HG03097 (cell line): ENCODE results near the gene CNPY1.
"Not testable (repeated sequence)": the region's sequence is repeated elsewhere in the genome, so short reads cannot be mapped to it uniquely, and the experiment has no call there.

ENCODE experiments used
- ATAC-seq: cut with Tn5 transposase; IDR thresholded peaks from one replicate; pipeline ENCODE4 v1.9.1; 2021; ENCODE audit not compliant: unreplicated experiment, low FRiP score

CNPY1 gene

GRCh38 chr7:155546449-155546848 is at the start of gene CNPY1:
Gene CNPY1, minus strand, starts transcription at chr7:155546559. Its CDS starts 630 bp downstream, at chr7:155545929.
- ATAC-seq: not testable (repeated sequence)

- no peak for ATAC-seq
Observed at GRCh38 chr7:155594961-155595366, 48.6 kb upstream of the CNPY1 start.

GRCh38 chr7:155594163-155594732 is 47.9 kb upstream of the CNPY1 start:
- no peak for ATAC-seq

GRCh38 chr7:155593461-155594162 is 47.3 kb upstream of the CNPY1 start:
- ATAC-seq: no peak

- ATAC-seq: no peak
Observed at GRCh38 chr7:155591055-155591775, 44.9 kb upstream of the CNPY1 start.

GRCh38 chr7:155590215-155591018 is 44.1 kb upstream of the CNPY1 start:
- ATAC-seq: no peak

- no peak for ATAC-seq
Observed at GRCh38 chr7:155589001-155589980, 42.9 kb upstream of the CNPY1 start.

- no peak for ATAC-seq
Observed at GRCh38 chr7:155588468-155588998, 42.2 kb upstream of the CNPY1 start.

GRCh38 chr7:155587486-155587885 is 41.1 kb upstream of the CNPY1 start:
- no peak for ATAC-seq

GRCh38 chr7:155586843-155587440 is 40.6 kb upstream of the CNPY1 start:
- ATAC-seq: no peak

- ATAC-seq: no peak
Observed at GRCh38 chr7:155585951-155586350, 39.6 kb upstream of the CNPY1 start.

- ATAC-seq: no peak
Observed at GRCh38 chr7:155585532-155585895, 39.2 kb upstream of the CNPY1 start.

- no peak for ATAC-seq
Observed at GRCh38 chr7:155584763-155585531, 38.6 kb upstream of the CNPY1 start.

GRCh38 chr7:155584261-155584660 is 37.9 kb upstream of the CNPY1 start:
- no peak for ATAC-seq

GRCh38 chr7:155583636-155584035 is 37.3 kb upstream of the CNPY1 start:
- no peak for ATAC-seq

GRCh38 chr7:155581954-155582353 is 35.6 kb upstream of the CNPY1 start:
- ATAC-seq: no peak

- no peak for ATAC-seq
Observed at GRCh38 chr7:155581107-155581830, 34.9 kb upstream of the CNPY1 start.

GRCh38 chr7:155580367-155580766 is 34.0 kb upstream of the CNPY1 start:
- no peak for ATAC-seq
